Measurements from ENCODE around the gene GHR.

The GHR gene

GRCh38 chr5:42423285-42424165 is at the start of gene GHR:
TSS of gene GHR (plus strand) at chr5:42423439. CDS start at chr5:42565875, 142,436 bp downstream.
- Mint-ChIP-seq H3K4me1 (no peaks in the 10 kb centered on the region), H3K4me3 (no peak within 1 kb of the TSS), H3K9me3 (peaks cover 16% of the 10 kb centered on the region), H3K27ac (no peak within 1 kb of the TSS), H3K27me3 (ENCODE audit: low read depth, poor library complexity) (peaks cover 13% of the 10 kb centered on the region), H3K36me3 (ENCODE audit: low read depth) (peaks cover 12% of the 10 kb centered on the region)
- peak; percentile 63 for TF ChIP-seq CTCF (IDR thresholded peaks at IDR 0.05)
- DNase-seq: peak; percentile 81

DNA sequence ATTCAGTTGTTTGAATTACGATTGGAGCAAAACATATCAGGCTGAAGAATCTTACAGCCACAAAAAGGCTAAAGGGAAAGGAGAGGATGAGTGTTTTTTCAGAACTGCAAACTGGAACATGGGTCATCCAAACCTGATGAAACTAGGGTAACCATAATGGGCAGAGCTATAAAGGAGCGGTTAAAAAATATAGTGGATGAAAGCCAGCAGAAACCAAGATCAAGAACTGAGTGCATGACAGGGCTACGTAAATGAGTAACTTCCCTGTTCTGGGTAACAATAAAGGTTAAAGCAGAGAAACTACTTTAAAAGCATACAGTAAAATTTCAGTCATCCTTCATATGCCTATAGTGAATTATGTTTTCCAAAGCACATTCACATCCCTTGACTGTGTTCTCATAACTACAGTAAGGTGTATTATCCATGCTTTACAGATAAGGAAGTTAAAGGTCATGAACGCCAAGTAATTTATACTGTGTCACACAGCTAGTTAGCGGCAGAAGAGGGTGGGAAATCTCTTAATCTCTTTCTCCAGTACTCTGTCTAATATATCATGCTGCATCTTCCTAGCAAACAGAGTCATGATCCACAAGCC is 48.5 kb upstream of the GHR start:
- no peak for TF ChIP-seq CTCF (IDR thresholded peaks at IDR 0.05)
- DNase-seq: no peak
- Mint-ChIP-seq H3K4me1 (no peaks in the 10 kb centered on the region), H3K4me3 (no peak overlapping the region), H3K36me3 (ENCODE audit: low read depth) (no peaks in the 10 kb centered on the region), H3K27ac (no peak overlapping the region), H3K9me3 (peaks cover 6% of the 10 kb centered on the region), H3K27me3 (ENCODE audit: low read depth, poor library complexity) (no peaks in the 10 kb centered on the region)

DNA sequence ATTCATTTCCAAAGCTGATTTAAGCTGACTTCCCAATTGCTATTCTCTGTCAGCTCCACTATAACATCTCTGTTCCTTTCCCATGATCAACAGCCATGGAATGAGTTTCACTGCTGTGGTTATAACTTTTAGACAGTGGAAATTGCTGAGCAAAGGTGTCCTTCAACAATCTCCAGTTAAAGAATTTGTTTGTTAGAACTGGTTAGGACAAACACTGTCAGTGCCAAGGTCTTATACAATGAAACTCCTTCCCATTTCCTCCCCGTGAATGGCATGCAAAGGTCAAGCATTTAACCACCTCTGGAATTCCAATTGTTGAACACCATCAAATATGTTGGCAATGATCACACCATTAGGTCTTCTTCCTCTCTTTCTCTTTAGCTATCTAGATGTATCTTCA is 45.7 kb upstream of the GHR start:
- no peak overlapping the region for H3K4me3 Mint-ChIP-seq
- no peak for DNase-seq
- H3K27ac Mint-ChIP-seq: no peak overlapping the region
- no peak for TF ChIP-seq CTCF (IDR thresholded peaks at IDR 0.05)
- no peaks in the 10 kb centered on the region for H3K27me3 Mint-ChIP-seq (ENCODE audit: low read depth, poor library complexity)
- no peaks in the 10 kb centered on the region for H3K4me1 Mint-ChIP-seq
- peaks cover 6% of the 10 kb centered on the region for H3K9me3 Mint-ChIP-seq
- H3K36me3 Mint-ChIP-seq (ENCODE audit: low read depth): no peaks in the 10 kb centered on the region

- no peak for DNase-seq
- Mint-ChIP-seq H3K4me1 (no peaks in the 10 kb centered on the region), H3K4me3 (no peak overlapping the region), H3K27ac (no peak overlapping the region), H3K9me3 (no peaks in the 10 kb centered on the region), H3K27me3 (ENCODE audit: low read depth, poor library complexity) (no peaks in the 10 kb centered on the region), H3K36me3 (ENCODE audit: low read depth) (no peaks in the 10 kb centered on the region)
- no peak for TF ChIP-seq CTCF (IDR thresholded peaks at IDR 0.05)
Observed at GRCh38 chr5:42381973-42382372, 41.3 kb upstream of the GHR start.

- no peak for TF ChIP-seq CTCF (IDR thresholded peaks at IDR 0.05)
- DNase-seq: no peak
- peaks cover 4% of the 10 kb centered on the region for H3K9me3 Mint-ChIP-seq
- no peaks in the 10 kb centered on the region for H3K27me3 Mint-ChIP-seq (ENCODE audit: low read depth, poor library complexity)
- no peaks in the 10 kb centered on the region for H3K36me3 Mint-ChIP-seq (ENCODE audit: low read depth)
- no peak overlapping the region for H3K4me3 Mint-ChIP-seq
- H3K4me1 Mint-ChIP-seq: peaks cover 6% of the 10 kb centered on the region
- no peak overlapping the region for H3K27ac Mint-ChIP-seq
Observed at GRCh38 chr5:42387563-42387962, 35.7 kb upstream of the GHR start.

All from nephron progenitor cell (in vitro differentiated cells).